NCI-H2171 (cell line): ENCODE results near the gene LSM8.
"Not testable (repeated sequence)": the region's sequence is repeated elsewhere in the genome, so short reads cannot be mapped to it uniquely, and the experiment has no call there.

Experiments used
- DNase-seq: peaks from one replicate; lab custom pipeline; 2025; lab: John Stamatoyannopoulos, UW

LSM8 gene

GRCh38 chr7:118183786-118184564, at the start of gene LSM8:
Gene LSM8 (plus strand): TSS chr7:118184164. CDS start chr7:118184224, 60 bp downstream.
- peak; percentile 92 for DNase-seq

GRCh38 chr7:118134420-118134819, 49.5 kb upstream of the LSM8 start:
- DNase-seq, result not testable (repeated sequence)

GRCh38 chr7:118140468-118140867, 43.5 kb upstream of the LSM8 start:
- no peak for DNase-seq

DNA sequence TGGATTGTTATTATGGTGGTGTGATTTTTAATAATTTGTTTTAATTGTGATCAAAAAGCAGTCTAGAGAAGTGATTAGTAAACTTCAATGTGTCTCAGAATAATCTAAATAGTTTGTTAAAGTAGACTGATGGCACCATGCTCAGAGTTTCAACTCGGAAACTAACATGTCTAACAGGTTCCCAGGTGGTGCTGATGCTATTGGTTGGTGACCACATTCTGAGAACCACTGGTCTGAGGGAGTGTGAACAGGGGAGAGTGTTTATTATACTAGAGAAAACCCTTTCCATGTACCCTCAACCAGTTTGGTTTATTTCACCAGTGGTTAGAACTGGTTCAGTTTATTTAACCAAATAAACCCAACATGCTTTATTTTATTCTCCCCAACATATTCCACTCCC, 42.0 kb upstream of the LSM8 start:
- no peak for DNase-seq

DNA sequence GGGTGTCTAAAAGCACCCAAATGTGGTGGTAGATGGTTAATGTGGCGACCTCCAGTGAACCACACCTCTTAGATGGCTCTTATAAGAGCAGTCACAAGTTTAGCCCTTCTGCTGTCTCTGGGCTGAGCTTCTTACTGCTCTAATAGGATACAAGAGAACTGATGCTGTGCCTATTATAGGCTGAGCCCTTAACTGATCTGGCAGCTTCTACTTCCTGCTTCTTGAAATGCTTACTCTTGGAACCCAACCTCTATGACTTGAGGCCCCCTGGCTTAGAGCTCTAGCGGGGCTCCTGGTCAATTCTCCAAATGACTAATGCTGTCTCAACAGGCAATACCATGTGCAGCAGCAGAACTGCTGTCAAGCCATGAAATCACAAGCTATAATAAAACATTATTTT, 35.0 kb upstream of the LSM8 start:
- DNase-seq, result no peak

DNA sequence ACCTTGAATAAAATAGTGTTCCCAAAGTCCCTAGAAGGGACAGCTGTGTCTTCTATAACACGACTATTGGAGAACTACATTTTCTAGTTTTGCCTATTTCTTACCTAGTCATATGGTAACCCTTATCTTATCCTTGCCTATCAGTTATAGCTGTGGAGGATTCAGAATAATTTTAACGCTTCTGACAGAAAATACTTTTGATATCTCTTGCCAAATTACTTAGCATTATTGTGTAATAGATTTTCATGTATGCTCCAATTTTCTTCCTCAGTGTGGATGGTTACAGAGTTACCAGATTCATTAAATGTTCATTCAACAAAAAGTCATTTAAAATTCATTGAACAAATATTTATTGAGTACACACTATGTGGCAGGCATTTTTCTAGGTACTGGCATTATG, 34.6 kb upstream of the LSM8 start:
- DNase-seq, result no peak

GRCh38 chr7:118151671-118152070, 32.3 kb upstream of the LSM8 start:
- no peak for DNase-seq

DNA sequence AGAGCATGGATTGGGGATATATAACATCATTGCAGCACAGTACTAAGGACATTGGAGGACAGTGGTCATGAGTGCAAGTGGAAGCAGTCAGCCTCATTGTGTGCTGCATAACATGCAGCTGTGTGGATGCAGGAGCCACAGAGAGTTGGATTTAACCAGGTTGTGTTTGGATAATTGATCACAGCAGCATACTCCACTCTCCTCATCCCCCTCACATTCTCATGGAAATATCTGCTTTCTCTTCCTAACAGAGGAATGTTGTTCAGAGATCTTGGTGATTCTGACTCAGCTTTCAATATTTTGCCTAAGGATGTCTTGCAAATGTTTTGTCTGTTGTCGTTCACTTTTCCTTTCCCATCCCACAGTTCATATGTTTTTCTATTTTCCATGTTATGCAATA, 31.8 kb upstream of the LSM8 start:
- DNase-seq, result no peak

GRCh38 chr7:118152654-118153053, 31.3 kb upstream of the LSM8 start:
- no peak for DNase-seq

DNA sequence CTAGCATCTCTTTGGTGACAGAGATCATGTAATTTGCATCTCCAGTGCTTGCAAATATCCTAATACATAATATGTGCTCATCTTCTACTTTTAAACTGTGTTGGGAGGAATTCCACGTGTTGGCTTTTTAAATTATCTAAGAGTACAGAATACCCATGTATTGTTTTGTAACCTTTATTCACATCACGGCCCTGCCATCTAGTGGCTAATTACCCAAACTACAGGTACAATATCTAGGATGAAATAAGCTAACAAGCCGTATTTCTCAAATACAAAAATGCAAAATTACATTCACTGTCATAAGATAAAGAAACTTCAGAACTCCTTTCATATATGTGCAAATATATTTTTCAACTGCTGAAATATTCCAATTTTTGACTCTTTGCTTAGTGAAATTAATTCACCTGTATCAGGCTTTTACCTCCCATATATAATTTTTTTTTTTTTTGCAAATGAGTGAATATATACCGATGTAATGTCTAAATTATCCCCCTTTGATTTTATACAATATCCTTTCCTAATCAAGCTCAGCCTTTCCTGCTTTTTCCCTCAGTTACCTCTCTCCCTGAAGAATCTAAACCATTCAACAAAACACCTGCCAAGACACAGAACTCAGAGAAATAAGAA, 30.3 kb upstream of the LSM8 start:
- DNase-seq, result no peak

DNA sequence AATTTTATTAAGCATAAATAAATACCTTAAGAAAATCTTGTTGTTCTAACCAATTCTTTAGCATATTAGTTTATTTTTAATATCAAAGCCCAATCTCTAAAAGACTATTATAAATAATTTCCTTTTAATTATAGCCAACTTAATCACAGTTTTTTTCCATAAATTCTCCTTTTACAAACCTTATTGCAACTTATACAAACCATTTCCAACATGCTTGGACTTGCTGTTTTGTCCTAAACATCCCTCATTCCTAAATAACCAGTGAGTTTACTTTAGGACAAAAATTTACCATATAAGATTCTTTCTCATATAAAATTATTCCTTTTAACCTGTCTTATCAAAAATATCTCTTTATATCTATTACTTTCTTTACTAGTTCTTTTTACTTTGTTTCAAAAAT, 25.2 kb upstream of the LSM8 start:
- DNase-seq, result no peak

DNA sequence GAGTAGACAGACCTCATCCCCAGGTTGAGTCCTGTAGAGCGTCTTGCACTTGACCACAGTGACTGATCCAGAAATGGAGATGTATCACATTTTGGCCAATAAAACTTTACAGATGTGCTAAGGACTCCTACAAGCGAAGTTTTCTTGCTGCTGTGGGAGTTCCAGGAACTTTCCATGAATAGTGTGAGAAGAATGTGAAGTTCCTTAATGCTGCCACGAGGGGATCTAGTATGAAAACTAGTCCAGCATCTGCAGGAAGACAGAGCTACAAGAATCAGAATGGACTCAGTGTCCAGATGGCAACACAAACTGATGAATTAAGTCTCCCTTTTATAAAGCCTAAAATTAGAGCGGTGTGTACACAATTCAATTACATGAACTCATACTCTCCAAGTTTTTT, 14.8 kb upstream of the LSM8 start:
- no peak for DNase-seq

- DNase-seq, result no peak
Measured at GRCh38 chr7:118175740-118176139, 8.2 kb upstream of the LSM8 start.

DNA sequence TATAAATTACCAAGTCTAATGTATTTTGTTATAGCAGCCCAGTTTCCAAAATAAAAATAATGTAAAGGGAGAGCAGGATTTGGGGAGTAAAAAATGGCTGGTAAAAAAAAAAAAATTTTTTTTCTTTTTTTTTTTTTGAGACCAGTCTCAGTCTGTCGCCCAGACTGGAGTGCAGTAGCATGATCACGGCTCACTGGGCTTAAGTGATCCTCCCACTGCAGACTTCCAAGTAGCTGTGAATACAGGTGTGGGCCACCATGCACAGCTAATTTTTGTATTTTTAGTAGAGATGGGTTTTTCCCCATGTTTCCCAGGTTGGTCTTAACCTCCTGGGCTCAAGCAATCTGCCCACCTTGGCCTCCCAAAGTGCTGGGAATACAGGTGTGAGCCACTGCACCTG, 4.8 kb upstream of the LSM8 start:
- no peak for DNase-seq

DNA sequence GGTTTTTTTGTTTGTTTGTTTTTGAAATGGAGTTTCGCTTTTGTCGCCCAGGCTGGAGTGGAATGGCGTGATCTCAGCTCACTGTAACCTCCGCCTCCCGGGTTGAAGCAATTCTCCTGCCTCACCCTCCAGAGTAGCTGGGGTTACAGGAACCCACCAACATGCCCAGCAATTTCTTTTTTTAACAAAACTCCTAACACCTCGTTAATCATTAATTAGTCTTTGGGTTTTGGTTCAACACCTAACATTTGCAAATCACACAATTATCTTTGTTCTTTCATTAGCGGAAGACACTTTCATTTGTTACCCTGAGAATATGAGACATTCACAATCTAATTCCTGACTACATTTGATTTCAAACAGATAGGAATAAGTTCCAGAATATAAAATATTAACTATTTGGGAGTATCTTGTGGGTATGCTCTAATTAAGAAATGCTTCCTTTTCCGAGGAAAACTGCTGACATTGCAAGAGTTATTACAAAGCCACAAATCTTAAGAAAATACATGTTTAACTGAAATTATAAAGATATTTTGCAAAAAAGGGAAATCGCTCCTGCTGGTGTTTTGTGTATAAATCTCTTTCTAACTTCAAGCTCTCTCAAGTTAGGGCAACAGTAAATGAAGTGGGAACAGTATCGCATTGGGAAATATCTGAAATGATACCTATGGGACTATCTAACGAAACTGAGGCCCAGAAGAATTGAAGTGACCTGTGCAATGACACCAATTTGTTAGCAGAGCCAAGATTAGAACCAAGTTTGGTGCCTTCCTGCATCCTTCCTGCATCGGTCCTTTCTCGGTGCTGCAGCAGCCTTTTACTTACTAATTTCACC, 1.2 kb upstream of the LSM8 start:
- DNase-seq, result no peak

DNA sequence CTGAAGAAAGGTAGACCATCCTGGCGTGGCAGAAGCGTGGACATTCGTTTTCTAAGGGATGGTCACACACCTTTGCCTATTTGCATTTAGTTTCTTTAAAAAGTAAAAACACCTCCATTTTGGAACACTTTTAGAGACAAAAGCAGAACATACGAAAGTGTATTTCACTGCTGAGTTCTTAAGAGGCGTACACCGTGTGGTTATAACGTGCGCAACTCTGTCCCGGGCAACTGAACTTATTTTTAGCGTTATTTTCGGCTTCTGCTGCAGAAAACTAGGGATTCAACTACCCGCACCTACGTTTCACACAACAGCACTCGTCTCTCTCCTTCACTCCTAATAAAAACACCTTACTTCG, 557 bp upstream of the LSM8 start:
- DNase-seq, result no peak

GRCh38 chr7:118184565-118184940, 589 bp downstream of the LSM8 start:
- DNase-seq, result no peak

DNA sequence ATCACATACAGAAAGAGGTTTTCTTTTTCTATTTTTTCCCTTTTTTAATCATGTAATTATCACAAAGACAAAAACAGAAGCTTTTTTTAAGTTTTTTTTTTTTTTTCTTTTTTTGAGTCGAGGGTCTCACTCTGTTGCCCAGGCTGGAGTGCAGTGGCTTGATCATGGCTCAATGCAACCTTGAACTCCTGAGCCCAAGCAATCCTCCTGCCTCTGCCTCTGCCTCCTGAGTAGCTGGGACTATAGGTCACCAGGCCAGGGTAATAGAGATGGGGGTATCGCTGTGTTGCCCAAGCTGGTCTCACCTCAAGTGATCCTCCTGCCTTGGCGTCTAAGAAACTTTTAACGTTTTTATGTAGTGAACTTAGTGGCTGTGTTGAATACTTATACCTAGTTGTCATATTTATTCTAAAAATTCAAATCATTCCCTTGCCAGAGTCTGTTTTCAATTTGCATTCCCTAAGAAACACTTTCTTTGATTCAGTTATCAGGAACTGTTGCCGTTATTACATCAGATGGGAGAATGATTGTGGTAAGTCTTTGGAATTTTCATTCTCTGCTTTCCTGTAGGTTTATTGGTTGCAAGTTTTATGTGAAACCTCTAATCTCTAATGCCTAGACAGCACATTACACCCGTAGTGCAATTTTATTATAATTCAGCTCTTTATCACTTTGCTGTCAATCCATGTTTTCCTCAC, 1.3 kb downstream of the LSM8 start:
- DNase-seq, result no peak

DNA sequence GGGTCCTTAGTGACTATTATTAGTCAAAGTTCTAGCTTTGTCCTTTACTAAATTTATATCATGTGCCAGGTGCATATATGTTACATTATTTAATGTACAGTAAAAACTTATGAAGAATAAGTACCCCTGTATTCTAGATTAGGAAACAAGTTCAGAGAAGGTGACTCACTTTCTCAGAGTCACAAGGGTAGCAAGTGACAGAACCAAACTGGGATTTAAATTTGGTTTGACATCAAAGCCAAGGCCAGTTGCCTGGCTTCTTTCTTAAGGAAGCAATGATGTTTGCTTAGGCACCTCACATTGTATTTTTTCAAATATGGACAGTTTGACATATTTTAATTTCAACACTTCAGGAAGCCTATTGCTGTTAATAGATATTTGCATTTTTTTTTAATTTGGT, 2.5 kb downstream of the LSM8 start:
- DNase-seq, result no peak

DNA sequence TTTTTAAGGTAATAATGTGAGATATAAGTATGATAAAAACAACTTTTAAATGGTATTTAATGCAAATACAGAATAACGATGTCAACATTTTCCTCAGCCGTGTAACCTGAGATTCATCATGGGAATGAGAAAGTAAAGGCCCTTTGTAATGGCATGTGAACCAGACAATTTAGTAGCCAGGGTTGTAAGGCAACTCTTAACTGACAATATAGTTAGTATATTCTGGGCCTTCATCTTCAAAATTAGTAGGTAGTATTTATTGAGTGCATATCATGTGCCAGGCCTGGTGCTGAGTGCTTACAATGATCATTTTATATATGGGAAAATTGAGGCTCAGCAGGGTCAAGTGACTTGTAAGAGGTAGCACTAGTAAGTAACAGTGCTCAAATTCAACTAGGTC, 10.6 kb downstream of the LSM8 start:
- DNase-seq, result no peak

DNA sequence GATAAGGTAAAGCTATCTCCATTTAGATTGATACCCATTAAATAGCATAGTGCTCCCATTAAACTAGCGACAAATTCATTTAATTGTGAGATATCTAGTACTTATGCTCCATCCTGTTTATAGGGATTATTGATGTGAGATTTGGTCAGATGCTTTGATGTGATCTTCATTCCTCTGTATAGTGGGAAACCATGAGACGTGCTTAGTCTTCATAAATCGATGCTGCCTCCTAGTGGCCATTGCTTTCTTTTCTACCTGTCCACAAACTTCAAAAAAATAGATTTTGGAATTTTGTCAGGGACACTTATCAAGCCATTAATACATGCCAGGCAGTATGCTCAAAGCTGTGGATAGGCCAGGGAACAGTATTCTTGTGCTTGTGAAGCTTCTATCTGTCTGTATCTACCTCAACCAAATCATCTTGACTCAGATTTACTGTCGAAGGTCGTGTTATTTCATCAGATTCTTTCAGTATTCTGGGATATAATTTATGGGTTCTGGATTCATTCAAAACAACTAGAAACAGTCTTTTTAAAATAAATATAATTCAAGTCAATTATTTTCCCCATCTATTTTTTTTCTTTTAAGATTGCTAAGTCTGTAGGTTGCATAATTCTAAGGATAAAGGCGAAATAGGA, 12.0 kb downstream of the LSM8 start:
- peak; percentile 46 for DNase-seq

- DNase-seq, result no peak
Measured at GRCh38 chr7:118202061-118202460, 18.1 kb downstream of the LSM8 start.
